Mesothelial cell of epicardium (in vitro differentiated cells): Measurements from ENCODE around the gene EP400. TPM values are rescaled to one million over a fixed set of nuclear protein-coding genes. Genes with fewer than 3 reads are reported as not detected.
"Not testable (repeated sequence)": the region's sequence is repeated elsewhere in the genome, so short reads cannot be mapped to it uniquely, and the experiment has no call there.

ENCODE experiments used
- DNase-seq, 2 experiments: peaks; one replicate each; pipeline ENCODE4 v3.0.0; 2021; ENCODE audit warnings: low spot score in 2 of 2; ENCODE audit not compliant: unreplicated experiment in 2 of 2
- H3K27ac Mint-ChIP-seq: 2 replicates; pipeline ENCODE4 v1.8.0; 2021; ENCODE audit warnings: mixed read lengths
- H3K27me3 Mint-ChIP-seq: 2 replicates; pipeline ENCODE4 v1.8.0; 2021; ENCODE audit warnings: low read depth, mixed read lengths
- H3K36me3 Mint-ChIP-seq: 2 replicates; pipeline ENCODE4 v1.8.0; 2021; ENCODE audit warnings: mixed read lengths
- H3K4me1 Mint-ChIP-seq: 2 replicates; pipeline ENCODE4 v1.8.0; 2021; ENCODE audit warnings: mixed read lengths
- H3K4me3 Mint-ChIP-seq: 2 replicates; pipeline ENCODE4 v1.8.0; 2021; ENCODE audit warnings: mild to moderate bottlenecking, moderate library complexity, mixed read lengths
- H3K9me3 Mint-ChIP-seq: 2 replicates; pipeline ENCODE4 v1.8.0; 2021; ENCODE audit warnings: mixed read lengths
- total RNA-seq: library from RNA; stranded (reverse); gene quantifications from 3 replicates; pipeline ENCODE4 v1.2.1, GENCODE V29; 2021
- TF ChIP-seq, protein P1 (sequence below): fragments of 200-600 bp; sonication (generic); IDR thresholded peaks from one replicate; pipeline ENCODE4 v1.5.0; 2021; ENCODE audit warnings: antibody characterized with exemption; ENCODE audit not compliant: unreplicated experiment

The EP400 gene
- total RNA-seq, 1 donor from 2014 or later: 77.9 TPM

DNA sequence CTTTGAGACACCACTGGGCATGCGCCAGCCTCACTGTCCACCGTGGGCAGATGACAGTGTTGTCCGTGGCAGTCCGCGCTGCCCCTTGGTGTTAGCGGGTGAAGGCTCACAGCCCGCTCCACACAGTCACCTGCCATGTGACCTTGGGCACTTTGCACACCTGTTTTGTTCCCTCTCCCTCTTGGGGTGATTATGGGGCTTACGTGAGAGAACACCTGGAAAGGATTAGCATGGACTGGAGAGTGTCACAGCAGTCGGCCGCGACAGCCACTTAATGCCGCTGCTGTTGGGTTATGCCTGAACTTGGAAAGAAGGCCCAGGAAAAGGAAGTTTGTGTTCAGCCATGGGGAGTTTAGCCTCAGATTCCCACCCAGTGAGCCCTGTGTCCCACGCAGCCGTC lies 100.1 kb downstream of the EP400 start:
- no peaks in the 10 kb centered on the region for H3K27me3 Mint-ChIP-seq
- peaks cover 65% of the 10 kb centered on the region for H3K36me3 Mint-ChIP-seq
- peaks cover 13% of the 10 kb centered on the region for H3K4me1 Mint-ChIP-seq
- TF ChIP-seq, protein P1, sequence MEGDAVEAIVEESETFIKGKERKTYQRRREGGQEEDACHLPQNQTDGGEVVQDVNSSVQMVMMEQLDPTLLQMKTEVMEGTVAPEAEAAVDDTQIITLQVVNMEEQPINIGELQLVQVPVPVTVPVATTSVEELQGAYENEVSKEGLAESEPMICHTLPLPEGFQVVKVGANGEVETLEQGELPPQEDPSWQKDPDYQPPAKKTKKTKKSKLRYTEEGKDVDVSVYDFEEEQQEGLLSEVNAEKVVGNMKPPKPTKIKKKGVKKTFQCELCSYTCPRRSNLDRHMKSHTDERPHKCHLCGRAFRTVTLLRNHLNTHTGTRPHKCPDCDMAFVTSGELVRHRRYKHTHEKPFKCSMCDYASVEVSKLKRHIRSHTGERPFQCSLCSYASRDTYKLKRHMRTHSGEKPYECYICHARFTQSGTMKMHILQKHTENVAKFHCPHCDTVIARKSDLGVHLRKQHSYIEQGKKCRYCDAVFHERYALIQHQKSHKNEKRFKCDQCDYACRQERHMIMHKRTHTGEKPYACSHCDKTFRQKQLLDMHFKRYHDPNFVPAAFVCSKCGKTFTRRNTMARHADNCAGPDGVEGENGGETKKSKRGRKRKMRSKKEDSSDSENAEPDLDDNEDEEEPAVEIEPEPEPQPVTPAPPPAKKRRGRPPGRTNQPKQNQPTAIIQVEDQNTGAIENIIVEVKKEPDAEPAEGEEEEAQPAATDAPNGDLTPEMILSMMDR: no peak
- H3K27ac Mint-ChIP-seq: no peak overlapping the region
- H3K4me3 Mint-ChIP-seq: no peak overlapping the region
- no peak for DNase-seq
- H3K9me3 Mint-ChIP-seq: peaks cover 7% of the 10 kb centered on the region

GRCh38 chr12:132051718-132052117 lies 102.0 kb downstream of the EP400 start:
- not testable (repeated sequence) for H3K4me1 Mint-ChIP-seq, H3K27ac Mint-ChIP-seq, H3K4me3 Mint-ChIP-seq, H3K27me3 Mint-ChIP-seq, H3K9me3 Mint-ChIP-seq, DNase-seq
- peaks cover 49% of the 10 kb centered on the region for H3K36me3 Mint-ChIP-seq

GRCh38 chr12:132052196-132052932 lies 102.6 kb downstream of the EP400 start:
- no peak for DNase-seq
- H3K4me1 Mint-ChIP-seq: peaks cover 5% of the 10 kb centered on the region
- H3K27me3 Mint-ChIP-seq: no peaks in the 10 kb centered on the region
- H3K4me3 Mint-ChIP-seq: no peak overlapping the region
- H3K36me3 Mint-ChIP-seq: peaks cover 42% of the 10 kb centered on the region
- TF ChIP-seq, protein P1: no peak
- H3K27ac Mint-ChIP-seq: no peak overlapping the region
- peaks cover 7% of the 10 kb centered on the region for H3K9me3 Mint-ChIP-seq

GRCh38 chr12:132053338-132054330 lies 103.9 kb downstream of the EP400 start:
- Mint-ChIP-seq H3K4me3 (no peak overlapping the region), H3K27ac (no peak overlapping the region), H3K4me1 (no peaks in the 10 kb centered on the region), H3K27me3 (no peaks in the 10 kb centered on the region), H3K36me3 (peaks cover 47% of the 10 kb centered on the region), H3K9me3 (peaks cover 7% of the 10 kb centered on the region)
- DNase-seq: no peak
- TF ChIP-seq, protein P1: no peak

- H3K27ac Mint-ChIP-seq: no peak overlapping the region
- TF ChIP-seq, protein P1: no peak
- no peaks in the 10 kb centered on the region for H3K27me3 Mint-ChIP-seq
- H3K4me1 Mint-ChIP-seq: no peaks in the 10 kb centered on the region
- peaks cover 41% of the 10 kb centered on the region for H3K36me3 Mint-ChIP-seq
- peaks cover 7% of the 10 kb centered on the region for H3K9me3 Mint-ChIP-seq
- H3K4me3 Mint-ChIP-seq: no peak overlapping the region
- no peak for DNase-seq
These were observed 105.2 kb downstream of the EP400 start for GRCh38 chr12:132054983-132055382.
